Measurements from ENCODE around the gene LYPD6B.
A peak's percentile ranks its signal among the peaks of the same experiment; 100 is the strongest.

LYPD6B gene, protein sequence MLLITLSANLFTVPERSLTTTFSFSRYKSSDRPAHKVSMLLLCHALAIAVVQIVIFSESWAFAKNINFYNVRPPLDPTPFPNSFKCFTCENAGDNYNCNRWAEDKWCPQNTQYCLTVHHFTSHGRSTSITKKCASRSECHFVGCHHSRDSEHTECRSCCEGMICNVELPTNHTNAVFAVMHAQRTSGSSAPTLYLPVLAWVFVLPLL

DNA sequence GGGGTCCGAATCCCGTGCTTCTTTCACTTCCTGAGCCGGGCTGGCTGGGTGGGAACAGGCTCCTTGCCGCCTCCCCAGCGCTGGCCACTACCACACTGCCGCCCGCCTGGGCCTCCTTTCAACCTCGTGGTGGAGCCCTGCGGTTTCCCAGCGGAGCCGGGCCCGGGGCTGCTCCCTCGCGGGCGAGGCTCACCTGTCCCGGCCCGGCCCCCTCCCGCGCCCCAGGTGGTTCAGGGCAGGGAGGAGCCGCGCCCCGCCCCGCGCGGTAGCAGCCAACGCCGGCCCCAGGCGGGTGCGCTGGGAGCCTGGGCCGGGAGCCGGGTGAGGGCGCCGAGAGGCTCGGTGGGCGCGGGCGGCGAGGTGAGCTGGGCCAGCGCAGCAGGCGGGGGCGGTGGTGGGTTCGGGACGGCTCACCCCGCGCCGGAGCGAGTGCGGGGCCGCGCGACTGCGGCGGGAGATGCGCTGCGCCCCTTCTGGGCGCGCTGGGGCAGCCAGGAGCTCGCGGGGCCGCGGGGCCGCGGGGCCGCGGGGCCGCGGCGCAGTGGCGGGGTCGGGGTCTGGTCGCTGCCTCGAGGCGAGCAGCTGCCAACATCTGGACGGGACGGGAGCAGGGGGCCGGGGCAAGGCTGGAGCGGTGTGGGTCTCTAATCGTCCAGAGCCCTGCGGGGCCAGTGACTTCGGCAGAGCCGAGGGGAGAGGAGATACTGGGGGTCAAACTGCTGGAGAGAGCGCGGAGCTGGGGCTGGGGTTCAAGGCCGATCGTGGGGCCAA lies at the start of gene LYPD6B:
TSS of gene LYPD6B (plus strand) at position 258 of the 771 bp plus-strand sequence. CDS start 92,250 bp downstream, outside the sequence.
- FAIRE-seq, result no peak
- DNase-seq (ENCODE audit: low spot score), result no peak

DNA sequence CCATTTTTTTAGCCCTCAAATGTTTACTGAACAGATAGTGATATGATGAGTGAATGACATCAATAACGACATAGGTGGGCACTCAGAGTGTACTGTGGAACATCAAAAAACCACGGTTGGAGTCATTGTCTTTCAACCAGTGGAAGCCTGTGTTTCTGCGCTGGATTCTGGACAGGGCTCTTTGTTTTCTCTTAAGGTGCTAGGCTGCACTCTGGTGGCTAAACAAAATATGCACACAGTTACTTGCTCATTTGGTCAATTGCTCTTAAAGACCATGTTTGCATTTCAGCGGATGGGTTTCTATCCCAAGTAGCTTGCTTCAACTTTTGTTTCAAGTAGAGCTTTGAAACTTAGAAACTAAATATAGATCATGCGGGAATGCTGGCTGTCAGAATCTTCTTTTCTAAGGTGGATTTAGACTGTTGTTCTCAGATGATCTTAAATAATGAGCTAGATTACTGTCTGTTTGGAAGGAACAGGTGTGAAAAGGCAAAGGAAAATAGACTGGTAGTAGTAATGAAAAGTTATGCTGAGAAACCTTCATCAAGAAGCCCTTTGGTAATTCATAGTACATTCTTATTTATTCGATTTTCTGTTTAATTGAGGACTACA lies 48.5 kb upstream of the LYPD6B start:
- FAIRE-seq (no peak), DNase-seq (ENCODE audit: low spot score) (peak; percentile 71)

DNA sequence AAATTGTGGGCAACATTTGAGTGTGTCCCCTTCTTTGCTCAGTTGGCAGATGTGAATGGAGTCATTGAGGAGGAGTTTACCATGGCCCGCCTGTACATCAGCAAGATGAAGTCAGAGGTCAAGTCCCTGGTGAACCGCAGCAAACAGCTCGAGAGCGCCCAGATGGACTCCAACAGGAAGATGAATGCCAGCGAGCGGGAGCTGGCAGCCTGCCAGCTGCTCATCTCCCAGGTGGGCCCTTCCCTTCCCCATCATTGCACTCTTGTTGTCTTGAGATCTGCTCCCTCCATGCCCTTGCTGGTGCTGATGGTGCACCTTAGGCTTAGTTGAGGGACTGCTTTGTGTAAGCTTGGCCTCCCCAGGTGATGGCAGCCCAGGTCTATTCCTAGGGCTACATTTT lies 47.5 kb upstream of the LYPD6B start:
- peak; percentile 6 for DNase-seq (ENCODE audit: low spot score)
- no peak for FAIRE-seq

DNA sequence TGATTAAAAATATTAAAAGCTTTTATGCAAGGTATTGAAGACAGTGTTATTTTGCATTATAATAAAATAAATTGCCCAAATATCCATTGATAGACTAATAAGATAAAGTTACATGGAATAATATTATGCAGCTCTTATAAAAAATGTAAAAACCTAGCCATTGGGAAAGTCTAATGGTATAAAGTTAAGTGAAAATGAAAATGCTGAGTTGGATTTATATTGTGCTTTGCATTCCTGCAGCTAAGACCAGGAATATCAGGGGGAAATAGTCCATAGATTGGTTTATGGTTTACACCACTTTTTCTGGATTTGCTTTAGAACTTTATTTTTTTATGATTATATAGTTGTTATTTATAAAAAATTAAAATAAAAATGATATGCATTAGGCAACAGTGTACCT lies 46.1 kb upstream of the LYPD6B start:
- no peak for FAIRE-seq
- no peak for DNase-seq (ENCODE audit: low spot score)

DNA sequence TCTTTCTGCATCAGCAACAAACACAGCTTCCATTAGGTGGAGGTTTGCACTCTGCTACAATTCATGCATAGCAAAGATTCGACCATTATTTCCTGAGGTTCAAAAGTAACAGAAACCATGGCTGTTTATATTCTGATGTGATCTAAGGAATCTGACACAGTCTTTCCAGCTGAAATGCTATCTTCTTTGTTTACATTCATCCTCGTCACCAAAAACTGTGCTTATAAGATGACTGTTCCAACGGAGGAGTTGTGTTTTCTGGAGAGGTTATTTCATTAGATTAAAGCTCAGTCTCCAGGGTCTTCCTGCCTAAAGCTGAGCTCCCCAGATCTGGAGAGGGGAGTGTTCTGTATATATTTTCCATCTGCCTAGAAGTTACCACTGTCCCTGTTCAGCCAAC lies 45.1 kb upstream of the LYPD6B start:
- DNase-seq (ENCODE audit: low spot score) (no peak), FAIRE-seq (no peak)

DNA sequence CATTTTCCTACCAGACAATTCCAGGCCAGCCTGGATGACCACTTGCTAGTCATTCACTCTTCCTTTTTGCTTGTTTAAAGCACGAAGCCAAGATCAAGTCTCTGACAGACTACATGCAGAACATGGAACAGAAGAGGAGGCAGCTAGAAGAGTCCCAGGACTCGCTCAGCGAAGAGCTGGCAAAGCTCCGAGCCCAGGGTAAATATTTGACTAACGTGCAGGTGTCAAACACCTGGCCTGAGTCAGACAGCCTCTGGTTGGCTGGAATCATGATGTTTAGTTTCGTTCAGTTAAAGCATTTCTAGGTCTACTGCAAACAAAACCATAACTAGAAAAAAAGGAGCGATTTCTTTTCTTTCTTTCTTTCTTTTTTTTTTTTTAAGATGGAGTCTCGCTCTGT lies 44.2 kb upstream of the LYPD6B start:
- FAIRE-seq (no peak), DNase-seq (ENCODE audit: low spot score) (no peak)

DNA sequence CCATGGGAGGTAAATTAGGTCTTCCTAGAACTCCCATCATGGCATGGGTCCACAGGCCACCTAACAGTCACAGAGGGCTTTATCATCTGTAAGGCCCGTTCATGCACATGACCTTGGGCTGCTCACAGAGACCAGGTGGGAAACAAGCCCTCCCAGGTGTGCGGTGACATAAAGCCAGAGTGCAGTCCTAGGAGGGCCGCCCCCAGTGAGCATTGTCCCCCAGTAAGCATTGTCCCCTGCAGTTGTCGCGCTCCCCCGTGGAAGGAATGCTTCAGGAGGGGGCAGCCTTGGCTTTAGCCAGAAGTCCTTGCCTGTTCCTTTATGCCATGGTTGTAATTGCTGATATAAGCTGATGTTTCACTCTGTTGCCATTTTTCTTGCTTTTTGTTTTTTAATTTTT lies 41.7 kb upstream of the LYPD6B start:
- DNase-seq (ENCODE audit: low spot score) (no peak), FAIRE-seq (no peak)

DNA sequence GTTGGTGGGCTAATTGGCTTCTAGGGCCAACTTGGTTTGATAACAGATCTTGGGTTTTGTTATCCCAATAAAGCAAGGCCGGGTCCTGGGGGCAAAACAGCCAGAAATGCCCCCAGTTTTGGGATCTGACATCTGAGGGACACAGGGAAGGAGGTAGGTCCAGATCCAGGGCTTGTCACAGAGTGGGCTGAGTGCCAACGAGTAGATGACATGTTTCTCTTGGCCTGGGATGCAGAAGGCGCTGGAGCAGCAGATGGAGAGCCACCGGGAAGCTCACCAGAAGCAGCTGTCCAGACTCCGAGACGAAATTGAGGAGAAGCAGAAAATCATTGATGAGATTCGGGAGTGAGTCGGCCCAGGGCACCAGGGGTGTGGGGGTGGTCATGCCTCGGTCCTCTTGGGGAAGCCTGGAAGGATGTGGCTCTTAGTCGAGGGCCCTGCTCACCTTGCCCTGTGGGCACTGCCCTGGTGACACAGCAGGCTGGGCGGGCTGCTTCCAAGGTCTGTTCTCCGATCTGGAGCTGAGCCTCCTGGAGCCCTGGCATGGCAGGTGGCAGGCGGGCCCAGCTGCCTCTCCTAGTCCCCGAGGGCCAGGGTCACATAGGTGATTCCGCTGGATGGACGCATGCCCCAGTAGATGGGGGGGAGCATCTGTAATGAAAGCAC lies 40.2 kb upstream of the LYPD6B start:
- DNase-seq (ENCODE audit: low spot score) (no peak), FAIRE-seq (no peak)

DNA sequence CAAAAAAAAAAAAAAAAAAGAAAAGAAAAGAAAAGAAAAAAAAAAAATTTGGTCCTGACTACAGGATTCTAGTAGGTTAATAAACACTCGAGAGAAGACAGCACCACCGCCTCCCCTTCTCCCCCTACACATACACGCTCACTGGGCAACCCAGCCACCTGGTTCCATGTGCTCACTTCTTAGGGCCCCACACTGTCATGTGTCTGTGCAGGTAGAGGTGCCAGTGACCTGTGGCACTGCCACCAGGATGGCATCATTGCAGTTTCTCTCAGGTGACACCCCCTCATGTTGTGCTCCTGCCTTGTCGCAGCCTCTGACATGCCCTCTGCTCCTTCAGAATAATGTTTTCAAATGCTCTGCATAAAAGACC lies 39.7 kb upstream of the LYPD6B start:
- DNase-seq (ENCODE audit: low spot score), result no peak
- no peak for FAIRE-seq

DNA sequence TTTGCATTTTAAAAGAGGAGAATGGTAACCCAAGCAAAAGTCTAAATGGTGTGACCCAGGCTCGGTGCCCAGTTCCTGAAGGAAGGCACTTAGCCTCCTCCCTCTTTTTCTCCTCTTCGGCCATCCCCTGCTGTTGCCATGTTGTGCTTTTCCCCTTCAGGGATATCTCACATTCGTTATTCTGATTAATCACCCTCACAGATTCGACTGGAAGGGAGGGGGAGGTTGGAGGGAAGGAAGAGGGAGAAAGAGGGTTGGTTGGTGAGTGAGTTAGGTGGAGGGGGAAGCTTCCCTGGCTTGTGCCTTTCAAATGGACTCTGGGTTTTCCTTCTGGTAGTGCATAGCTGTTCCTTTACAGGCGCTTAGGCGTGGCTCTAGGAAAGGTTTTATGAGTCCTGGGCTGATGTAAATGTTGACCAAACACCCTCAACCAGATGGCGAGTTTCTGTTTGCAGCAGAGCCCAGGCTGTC lies 39.0 kb upstream of the LYPD6B start:
- DNase-seq (ENCODE audit: low spot score) (no peak), FAIRE-seq (no peak)

DNA sequence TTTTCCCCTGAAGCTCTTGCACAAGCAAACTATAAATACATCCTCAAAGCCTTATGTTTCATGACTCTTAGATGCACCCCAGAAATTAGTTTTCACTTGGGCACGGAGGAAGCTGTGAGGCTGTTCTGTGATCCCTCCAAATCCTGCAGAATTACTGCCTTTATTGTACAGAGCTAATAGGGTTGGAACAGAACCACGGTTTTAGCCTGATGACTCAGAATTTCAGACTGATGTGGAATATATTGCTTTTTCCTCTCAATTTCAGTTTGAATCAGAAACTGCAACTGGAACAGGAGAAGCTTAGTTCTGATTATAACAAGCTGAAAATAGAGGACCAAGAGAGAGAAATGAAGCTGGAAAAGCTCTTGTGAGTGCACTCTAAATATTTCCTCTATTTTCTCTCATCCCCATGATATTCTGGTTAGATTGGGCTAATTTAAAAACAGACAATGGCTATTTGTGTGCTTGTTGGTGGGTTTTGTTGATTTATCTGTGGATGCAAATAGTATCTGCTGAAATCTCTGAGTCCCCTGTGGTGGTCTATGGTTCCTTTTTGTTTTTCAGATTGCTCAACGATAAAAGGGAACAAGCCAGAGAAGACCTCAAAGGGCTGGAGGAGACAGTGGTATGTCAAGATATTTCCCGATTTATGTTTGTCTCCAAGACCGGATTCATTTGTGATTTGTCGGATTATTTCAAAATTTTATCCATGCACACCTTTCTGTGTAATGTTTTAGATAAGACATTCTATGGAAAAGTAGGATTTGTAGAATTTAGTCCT lies 38.2 kb upstream of the LYPD6B start:
- FAIRE-seq, result no peak
- DNase-seq (ENCODE audit: low spot score), result no peak

DNA sequence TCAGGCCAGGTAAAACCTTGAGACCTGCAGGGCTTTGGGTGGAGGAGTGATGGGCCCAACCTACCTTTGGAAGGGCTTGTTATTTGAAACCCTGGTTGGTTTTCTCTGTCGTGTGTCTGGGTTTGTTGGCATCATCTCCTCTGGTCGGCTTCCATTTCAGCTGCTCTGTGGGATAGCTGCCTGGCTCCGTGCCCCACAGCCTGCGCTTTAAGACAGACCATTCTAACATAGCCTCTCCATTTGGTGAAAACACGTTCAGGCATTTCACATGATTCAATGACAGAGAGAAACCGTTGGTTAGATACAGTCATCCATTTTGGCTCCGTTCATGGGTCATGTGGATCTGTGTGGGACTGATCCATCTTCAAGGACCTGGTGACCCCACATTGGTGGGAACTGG lies 37.0 kb upstream of the LYPD6B start:
- no peak for DNase-seq (ENCODE audit: low spot score)
- no peak for FAIRE-seq

DNA sequence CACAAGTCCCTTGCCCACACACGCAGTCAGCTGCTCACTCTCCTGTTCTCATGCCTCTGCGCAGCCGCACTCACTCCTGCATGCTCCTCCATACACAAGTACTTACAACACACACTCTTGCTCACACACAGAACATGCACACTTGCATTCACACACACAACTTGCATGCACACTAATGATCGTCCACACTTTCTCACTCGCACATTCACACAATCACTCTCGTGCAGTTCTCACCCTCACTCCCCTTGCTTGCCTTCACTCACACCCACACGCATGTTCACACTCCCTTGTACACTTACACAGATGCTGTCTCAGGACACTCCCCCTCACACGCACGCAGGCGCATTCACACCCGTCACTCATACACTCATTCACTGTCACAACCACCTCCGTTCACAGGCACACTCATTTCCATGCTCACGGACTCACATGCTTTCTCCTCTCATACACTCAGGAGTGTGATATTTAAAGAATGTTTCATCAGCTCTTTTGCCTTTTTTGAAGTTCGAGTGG lies 36.1 kb upstream of the LYPD6B start:
- no peak for DNase-seq (ENCODE audit: low spot score)
- peak; percentile 61 for FAIRE-seq

DNA sequence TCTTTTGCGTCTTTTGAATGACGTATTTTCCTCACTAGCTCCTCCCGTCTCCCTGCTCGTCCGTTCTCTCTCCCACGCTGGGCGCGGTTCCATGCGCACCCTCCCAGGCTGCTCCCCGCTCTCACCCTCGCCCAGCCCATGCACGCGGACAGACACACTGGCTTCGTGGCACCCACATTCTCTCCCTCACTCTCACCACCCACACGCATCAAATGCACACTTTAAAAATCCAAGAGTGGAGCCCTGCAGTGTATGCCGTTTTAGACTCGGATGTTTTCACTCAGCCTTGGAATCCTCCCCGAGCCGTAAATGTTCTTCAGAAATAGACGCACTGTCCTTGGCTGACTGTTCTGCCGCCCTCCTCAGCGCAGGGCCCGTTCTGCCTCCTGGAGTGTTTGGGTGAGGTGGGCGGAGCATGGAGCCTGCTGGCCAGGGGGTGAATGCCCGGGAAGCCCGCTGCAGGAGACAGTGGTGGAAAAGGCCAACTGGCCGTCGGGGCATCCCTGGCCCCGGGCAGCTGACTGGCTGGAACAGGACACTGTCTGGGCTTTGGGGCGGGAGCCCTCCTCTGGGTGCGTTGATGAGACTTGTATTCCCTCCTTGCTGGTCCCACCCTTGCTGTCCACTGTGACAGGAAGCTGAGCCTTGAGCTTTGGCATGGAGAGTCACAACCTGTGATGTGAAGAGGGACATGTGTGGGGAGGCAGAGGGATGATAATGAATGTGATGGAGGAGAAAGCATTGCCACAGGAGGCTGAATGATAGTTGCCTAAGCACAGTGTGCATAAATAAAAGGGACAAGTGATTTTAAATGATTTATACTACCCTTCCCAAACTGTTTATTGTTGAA lies 35.4 kb upstream of the LYPD6B start:
- no peak for FAIRE-seq

DNA sequence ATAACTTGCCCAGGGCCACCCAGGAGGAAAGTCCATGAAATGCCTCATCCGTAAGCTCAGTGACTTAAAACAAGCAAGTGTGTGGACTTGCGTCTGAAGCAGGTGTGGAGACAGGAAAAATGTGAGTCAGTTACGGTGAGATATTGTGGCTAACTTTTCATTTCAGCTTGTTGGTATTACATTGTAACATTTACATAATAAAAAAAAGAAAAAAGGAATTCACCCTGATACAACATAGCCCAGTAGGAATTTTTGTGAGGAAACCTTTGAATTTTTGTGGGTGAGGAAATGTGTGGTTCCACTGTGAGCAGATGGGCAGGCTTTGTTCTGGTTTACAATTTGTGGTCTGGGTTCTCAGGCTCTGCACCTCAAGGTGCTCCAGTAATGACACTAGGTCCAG lies 33.7 kb upstream of the LYPD6B start:
- DNase-seq (ENCODE audit: low spot score) (peak; percentile 58), FAIRE-seq (no peak)

More for the DNA sequence above, 35.4 kb upstream of the LYPD6B start:
- DNase-seq (ENCODE audit: low spot score), result no peak

DNA sequence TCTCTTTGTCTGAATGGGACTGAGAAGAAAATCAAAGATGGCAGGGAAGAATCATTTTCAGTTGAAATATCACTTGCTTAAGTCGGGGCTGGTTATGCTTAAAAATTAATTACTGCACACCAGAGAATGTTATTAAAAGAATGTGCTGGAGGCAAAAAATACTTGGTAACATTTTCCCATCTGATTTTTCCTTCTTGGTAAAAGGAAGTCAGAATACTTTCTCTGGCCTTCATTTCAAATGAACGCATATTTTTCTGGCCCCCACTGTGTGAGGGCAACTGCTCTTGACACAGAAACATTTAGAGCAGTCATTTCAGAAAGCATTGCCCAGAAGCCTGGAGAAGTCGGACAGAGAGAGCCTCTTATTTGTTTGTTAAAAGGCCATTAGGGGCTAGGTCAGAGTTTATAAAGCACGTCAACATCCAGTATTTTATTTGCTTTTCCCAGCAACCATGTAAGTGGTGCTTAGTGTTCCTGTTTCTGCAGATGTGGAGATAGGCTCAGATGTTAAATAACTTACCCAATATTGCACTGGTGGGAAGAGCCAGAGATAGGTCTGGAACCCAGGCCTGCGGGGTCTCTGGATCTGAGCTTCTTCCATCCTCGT lies 32.9 kb upstream of the LYPD6B start:
- no peak for DNase-seq (ENCODE audit: low spot score)
- no peak for FAIRE-seq

DNA sequence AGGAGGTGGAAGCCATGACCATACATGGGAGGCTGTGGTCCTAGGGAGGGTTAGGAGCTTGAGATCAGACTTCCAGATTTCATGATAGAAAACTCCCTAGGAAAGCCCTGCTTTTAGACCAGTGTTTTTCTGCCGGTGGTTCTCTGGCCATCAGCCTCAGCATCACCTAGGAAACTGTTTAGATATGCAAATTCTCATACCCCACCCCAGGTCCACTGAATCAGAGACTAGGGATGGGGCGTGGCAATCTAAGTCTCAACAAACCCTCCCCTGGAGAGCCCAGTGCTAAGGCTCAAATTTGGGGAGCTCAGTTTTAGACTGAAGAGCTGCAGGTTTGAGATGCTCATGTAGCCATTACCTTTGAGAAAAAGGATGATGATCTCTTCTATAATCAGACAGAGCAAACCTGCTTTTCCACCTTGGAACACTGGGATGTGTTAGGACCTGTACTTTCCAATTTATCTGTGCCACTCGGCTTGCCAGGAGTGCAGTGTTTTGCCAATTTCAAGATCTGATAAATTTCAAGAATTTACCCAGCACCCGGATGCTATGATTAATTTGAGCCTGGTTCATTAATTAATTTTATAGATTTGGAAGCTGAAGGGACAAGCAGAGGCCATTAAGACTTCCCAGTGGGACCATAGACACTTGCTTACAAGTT lies 31.5 kb upstream of the LYPD6B start:
- FAIRE-seq (no peak), DNase-seq (ENCODE audit: low spot score) (no peak)

DNA sequence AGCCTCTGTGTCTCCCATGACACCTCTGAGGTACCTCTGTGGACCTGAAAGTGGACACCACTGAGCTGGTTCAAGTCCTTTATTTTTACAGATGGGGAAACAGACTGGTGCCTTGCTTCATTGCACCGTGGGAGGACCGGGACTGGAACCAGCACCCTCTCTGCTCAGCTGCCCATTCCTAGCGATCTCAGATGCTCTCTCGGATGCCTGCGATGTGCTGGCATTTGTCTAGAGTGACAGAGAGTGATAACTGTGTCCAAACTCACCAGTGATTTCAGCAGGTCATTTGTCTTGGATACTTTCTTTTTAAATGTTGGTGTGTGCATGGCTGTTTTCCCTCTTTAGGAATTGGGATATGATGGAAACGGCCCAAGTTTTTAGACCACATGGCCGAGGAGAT lies 30.1 kb upstream of the LYPD6B start:
- no peak for DNase-seq (ENCODE audit: low spot score)
- FAIRE-seq, result no peak

Data from urothelium cell line (cell line).